GM18861 (cell line): ENCODE data around the gene STX16.

Experiments used
- ATAC-seq: cut with Tn5 transposase; IDR thresholded peaks from one replicate; pipeline ENCODE4 v1.9.1; 2021; ENCODE audit not compliant: unreplicated experiment

The STX16 gene, protein sequence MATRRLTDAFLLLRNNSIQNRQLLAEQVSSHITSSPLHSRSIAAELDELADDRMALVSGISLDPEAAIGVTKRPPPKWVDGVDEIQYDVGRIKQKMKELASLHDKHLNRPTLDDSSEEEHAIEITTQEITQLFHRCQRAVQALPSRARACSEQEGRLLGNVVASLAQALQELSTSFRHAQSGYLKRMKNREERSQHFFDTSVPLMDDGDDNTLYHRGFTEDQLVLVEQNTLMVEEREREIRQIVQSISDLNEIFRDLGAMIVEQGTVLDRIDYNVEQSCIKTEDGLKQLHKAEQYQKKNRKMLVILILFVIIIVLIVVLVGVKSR

DNA sequence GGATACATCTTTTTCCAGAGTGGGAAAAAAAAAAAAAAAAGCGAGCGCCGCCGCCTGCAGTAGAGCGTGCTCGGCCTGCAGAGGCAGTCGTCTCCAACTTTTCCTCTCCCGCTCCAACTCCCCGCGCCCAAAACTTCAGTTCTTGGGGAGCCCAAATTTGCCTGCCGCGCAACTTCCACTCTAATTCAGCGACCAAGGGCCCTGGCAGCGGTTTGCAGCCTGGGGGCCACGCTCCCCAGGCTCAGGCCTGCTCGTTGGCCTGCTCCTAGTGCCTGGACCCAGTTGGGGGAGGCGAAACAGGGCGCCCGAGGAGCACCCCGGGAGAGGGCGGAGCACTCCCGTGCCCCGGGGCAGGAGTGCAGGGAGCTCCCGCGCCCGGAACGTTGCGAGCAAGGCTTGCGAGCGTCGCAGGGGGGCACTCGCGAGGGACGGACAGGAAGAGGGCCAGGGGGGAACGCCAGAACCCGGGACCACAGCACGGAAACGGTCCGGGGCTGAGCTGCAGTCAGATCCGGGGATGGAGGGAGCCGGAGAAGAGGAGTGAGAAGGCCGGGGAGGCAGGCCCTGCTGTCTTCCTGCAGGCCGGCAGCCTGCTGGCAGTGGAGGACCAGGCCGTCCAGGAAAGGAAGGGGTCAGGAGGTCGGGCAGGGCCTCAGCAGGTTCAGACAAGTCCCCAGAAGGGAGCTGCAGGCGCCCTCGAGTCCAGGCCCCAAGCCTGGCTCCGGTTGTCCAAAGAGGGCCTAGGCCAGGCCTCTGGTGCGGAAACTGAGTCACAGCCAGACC is at the start of gene STX16:
STX16 (plus strand) TSS at position 508 of the 783 bp plus-strand sequence. CDS start 724 bp downstream, outside the sequence.
- peak; percentile 56 for ATAC-seq

DNA sequence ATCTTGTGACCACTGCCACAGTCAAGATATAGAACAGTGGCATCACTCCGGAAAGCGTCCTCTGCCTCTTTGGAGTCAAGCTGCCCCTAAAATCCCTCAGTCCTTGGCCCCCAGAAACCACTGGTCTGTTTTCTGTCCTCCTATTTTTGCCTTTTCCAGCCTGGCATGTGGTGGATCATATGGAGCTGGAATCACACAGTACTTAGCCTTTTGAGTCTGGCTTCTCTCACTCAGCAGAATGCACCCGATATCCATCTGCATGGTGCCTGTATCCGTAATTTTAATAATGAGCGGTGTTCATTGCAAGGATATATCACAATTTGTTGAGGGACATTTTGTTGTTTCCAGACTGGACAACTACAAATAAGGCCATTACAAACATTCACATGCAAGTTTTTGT is 49.0 kb upstream of the STX16 start:
- no peak for ATAC-seq

DNA sequence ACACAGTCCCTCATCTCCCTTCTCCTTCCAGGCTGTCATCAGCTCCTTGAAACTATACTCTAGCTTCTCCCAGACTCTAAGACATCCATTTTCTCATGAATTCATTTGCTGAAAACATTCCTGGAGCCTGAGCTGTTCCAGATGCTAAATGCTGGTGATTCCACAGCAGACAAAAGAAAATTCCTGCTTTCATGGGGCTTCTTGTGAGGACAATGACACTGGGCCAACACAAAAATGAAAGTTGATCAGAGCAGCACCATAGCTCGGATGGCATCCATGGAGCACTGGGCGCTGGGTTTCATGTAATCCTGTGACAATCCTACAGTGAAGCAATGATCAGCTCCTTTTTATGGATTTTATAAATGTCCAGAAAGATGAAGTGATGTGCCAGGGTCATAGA is 47.4 kb upstream of the STX16 start:
- ATAC-seq, result no peak

DNA sequence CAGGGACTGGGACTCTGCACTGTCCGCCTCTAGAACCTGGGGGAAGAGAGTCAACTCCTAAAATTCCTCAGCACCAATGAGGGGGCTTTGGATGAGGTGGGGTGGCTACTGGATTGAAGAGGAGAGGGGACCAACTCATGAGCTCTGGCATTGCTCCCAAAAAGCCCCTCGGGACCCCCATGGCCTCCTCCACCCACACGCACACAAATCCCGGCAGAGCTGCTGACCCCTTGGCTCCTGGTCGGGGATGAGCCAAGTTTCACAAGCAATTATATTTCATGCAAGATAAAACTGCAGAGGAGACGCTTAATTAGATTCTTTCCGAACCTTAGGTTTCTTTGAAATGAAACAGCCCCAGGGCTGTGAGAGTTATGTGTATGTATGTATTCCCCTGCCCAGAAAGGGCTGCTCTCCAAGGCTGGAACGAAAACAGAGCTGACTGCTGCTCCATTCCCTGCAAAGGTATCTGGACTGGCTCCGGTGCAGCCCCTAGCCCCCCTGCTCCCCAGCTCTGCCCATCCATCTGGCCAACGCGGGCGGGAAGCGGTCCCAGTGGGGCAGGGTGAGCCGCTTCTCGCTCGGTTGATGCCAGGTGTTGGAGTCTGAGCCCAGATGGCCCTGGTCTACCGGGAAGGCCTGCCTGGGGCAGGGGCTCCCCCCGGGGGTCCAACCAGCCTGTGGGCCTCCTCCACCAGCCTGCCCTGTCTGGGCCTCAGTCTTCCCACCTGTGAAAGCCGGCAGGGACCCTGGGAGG is 46.8 kb upstream of the STX16 start:
- ATAC-seq, result no peak

DNA sequence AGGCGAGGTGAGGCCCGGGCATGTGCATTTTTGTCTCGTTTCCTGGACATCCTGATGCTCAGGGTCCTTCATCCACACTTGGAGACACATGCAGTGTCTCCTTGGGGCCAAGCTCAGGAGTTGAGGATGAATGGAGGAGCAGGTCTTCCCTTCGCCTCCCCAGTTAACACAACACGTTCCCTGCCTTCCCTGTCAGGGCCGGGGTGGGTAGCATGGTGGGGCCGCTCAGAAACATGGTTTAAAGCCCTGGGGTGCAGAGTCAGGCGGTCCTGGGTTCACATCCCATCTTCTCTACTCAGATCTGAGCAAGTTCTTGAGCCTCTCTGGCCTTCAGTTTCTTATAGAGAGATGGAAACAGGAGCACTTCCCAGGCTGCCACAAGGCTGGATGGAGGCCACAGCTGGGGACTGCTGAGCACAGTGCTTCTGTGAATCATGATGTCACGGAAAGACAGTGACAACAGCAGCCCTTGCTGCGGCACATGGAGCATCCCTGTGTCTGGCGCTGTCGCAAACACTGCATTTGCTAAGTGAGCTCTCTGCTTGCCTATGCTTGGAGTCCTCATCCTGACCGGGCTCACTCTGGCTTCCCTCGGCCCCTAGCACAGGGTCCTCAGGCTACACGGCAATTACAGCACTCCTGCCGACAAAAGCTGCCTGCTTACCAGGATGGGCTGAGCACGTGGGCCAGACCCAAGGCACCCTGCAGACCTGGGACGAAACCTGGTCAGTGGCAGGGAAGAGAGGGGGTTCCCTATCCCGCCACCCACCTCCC is 45.6 kb upstream of the STX16 start:
- no peak for ATAC-seq

DNA sequence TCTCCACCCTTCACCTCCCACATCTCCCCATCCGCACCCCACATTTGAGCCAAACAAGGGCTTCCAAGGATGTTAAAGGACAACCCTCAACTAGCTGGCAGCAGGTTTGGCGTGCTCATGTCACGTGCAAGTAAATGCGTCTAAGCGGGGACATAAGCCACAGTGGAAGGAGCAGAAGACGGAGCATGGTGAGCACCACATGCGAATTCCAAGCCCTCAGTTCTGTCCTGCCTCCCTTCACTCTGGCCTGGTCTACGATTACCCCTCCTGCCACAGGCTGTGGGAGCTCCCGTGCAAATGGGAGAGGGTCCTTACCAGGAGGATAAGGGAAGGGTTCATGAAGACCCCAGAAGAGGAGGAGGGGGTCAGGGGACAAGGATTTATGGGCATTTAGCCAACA is 44.9 kb upstream of the STX16 start:
- no peak for ATAC-seq

DNA sequence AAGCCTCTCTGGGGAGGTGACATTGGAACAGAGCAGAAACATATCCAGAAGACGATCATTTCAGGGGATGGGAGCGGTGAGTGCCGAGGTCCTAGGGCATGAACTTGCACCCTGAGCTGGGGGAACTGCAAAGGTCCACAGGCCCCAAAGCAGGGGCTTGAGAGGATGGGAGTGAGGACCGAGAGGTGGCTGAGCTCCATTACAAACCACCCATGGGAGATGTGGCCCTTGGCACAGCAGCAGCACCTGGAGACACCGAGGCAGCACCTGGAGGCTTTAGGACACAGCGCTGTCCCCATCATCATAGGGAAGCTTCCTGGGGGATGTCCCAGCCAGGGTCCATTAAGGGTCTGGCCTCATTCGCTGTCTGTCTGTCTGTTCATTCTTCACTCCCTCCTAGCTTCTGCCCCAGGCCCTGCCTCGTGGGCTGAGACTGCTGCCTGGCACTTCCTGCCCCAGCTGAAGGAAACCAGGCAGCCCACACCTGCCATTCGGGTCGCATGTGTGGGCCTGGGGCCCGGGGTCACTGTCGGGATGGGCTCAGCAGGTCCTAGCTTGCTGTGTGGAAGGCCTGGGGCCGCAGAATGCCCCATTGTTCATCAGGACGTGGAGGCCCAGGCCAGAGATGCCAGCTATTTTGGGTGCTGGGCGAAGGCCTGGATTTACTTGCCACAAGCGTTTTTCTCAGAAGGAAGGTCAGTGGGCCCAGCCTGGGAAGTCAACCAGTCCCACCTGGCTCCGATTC is 42.8 kb upstream of the STX16 start:
- ATAC-seq, result no peak

DNA sequence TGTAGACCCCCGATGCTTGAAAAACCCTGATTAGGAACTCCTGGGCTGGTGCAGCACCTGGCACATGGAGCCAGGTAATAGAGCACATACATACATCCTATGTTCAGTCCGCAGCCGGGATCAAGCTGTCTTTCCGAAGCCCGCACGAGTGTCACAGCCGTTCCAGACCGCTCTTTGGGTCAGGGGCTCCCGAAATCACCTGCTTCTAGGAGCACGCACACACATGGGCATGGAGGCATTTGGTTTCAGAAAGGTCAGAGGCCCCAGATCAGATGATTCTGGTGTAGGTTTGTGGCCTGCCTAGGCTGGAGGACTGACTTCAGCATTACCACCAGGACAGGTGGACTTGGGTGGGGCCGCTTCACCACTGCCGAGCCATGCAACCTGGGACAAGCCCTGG is 42.1 kb upstream of the STX16 start:
- no peak for ATAC-seq

DNA sequence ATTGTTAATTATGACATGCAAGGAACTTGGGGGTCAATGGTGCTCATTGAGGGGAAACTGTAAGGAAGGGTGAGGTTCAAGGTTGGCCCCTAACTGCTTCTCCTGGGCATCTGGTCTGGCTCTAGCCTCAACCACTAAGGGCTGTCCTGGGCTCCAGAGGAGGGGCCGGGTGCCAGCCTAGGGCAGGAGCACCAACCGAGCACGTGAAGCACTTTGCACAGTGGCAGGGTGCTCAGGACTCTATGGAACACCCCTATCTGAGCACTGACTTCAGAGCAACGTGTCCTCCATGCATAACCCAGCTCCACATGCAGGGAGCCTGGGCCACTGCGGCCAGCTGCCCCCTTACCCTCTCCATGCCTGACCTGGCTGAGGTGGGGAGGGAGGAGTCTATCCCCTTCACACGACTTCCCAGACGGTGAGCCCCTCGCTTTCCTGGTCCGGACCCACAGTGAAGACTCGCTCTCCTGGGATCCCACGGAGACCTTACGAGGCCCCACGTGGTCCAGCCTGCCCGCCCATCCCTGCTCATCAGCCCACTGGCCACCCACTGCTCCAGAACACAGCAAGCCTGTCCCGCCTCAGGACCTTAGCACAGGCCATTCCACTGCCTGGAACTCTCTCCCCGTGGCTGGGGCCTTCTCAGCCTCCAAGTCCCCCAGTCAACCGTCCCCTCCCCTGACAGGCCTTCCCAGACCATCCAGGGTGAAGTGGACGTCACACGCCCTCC is 40.8 kb upstream of the STX16 start:
- ATAC-seq, result no peak

DNA sequence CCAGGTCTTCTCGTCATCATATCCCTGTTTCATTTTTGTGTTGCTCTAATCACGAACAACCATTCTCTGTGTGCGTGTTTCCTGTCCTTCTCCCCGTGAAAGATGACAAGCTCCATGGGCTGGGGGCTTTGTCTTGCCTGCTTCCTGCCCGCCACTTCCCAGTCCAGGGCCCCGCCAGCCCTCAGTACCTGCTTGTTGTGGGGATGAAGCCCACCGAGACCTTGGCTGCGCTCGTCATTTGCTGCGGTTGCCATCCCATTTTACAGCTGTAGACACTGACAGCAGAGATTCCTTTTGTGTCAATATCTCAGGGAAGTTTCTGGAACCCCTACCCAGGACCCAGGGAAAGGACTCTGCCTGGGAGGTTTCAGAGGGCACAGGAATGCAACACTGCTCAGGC is 40.3 kb upstream of the STX16 start:
- no peak for ATAC-seq

DNA sequence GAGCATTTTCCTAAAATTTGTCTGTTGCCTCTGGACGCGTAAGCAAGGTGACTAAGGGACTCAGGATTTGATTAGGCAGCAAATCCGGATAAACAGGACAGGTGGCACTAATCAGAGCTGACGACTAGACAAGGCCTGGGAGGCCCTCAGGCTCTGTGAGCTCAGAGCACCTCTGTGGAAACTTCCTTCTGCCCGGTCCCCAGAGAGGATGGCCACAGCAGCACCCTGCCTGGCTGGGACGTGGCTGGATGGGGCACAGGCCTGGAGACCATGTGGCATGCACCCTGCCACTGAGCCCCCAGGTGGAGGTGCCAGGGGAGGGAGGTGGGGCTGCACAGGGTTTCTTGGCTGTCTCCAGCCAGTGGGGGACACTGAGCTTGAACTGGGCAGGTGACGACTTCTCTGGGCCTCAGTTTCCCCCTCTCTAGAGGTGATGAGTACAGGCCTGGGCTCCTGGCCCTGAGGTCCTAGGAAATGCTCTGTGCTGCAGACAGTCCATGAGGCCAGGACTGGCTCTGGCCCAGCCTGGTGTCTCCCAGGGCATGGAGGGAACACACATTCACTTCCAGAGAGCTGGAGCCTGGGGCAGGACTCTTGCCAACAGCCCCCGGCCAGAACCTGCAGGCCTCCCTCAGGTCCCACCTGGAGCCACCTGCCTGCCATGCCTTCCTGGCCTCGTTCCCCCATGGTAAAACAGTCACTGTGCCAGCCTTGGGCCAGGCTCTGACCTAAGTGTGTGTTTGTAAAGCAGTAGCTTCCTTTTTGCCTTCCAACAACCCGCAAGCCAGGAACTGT is 39.6 kb upstream of the STX16 start:
- ATAC-seq, result no peak

DNA sequence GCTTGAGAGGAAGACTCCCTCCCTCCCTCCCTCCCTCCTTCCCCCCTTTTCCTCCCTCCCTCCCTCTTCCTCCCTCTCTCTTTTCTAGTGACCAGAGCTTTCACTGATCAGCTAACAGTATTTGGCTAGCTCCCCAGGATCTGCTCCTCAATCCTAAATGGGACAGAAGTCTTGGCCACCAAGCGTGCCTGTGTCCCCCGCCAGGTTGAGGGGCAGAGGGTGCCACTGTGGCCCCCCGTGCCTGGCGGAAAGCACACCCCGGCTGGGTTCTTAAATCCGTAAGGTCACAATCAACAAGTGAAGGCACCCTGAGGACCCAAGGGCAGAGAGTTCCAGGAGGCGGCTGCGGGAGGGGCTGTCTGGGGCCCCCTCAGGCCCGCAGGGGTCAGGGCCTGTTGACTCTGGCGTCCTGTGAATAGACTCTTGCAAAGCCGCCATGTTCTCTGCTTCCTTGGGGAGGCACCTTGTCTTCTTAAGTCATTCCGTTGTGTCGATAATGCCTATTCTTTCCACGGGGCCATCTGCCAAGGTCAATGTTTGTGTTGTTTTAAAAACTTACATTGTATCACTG is 38.9 kb upstream of the STX16 start:
- no peak for ATAC-seq

DNA sequence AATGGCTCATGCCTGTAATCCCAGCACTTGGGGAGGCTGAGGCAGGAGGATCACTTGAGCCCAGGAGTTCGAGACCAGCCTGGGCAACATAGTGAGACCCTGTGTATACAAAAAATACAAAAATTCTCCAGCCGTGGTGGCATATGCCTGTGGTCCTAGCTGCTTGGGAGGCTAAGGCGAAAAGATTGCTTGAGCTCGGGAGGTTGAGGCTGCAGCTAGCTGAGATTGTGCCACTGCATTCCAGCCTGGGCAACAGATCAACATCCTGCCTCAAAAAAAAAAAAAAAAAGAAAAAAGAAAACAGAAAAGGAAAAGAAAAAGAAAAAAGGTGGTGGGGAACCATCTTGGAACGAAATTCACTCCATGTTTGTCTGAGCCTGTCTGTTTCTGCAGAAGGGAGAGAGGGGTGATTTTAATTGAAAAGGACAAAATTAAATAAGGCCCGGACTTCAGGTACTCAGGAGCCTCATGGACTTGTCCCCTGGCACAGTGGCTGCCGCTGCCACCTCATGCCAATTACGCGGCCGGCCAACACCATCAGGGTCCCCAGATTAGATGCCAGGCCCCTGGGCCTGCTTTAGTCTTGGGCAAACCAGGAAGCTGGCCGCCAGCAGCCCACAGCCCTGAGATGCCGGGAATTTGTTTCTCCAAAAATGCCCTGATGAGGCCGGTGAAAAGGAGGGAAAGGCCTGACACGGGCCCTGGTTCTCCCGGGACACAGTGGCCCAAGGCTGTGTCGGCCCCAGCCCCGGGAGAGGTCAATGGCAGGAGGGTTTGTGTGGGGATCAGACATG is 37.8 kb upstream of the STX16 start:
- ATAC-seq, result no peak

DNA sequence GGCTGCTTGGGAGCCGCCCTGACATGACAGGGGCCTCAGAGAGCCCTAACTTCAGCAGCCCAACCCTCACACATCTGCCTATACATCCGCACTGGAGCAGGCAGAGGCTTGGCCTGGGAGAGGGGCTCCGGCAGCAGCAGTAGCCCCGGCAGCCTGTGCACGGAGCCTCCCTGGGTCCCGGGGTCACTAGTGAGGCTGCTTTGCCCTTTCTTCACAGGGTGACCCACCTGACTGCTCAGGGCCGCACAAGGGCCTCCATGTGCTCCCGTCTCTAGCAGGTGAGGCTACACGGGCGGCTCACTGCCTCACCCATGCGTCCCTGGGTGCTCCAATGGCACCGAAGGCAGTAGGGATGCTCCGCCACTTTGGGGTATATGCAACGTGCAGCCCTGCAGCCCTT is 36.7 kb upstream of the STX16 start:
- no peak for ATAC-seq

DNA sequence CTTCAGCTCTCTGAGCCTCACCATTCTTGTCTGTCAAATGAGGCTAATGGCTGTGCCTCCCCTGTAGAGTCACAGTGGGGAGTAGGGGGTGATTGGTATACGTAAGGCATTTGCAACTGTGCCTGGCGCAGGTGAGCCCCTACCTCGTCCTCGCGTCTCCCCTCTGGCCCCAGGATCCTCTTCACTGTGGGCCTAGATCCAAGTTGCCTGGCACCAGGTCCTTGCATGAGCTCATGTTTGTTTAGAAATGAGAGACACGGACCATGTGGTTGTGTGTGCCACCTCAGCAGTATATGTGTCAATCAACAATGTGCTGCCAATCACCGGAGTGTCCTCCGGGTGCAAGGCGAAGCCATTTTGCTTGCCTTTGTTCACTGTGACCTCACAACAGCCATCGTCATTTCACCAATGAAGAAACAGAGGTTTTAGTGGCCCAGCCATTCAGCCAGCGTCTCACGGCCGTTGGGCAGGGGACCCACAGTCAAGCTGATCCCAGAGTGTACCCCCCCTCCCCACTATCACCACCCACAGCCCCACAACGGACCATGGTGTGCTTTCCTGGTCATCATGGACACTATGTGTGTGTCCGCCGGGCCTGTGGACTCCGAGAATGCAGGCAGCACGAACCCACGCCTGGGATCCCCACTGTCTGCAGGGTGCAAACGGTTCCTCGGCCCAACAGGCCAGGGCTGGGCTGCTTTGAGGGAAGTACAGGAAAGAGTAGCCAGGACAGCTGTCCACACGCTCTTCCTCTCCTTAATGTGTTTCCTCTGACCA is 35.9 kb upstream of the STX16 start:
- no peak for ATAC-seq

DNA sequence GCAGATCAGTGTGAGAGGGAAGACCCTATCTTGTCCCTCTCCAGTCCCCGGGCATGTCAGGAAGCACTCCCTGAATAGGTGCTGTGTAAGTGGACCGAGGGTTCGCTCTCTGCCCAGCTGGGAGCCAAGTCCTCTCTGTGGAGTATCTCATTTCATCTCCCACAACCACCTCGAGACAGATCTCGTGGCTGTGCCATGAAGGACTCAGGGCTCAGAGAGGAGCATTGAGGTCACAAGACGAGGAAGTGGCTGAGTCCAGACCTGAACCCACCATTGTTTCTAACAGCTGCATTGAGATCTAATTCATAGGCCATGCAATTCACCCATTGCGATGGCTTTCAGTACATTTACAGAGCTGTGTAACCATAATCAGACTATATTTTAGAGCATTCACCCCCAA is 34.7 kb upstream of the STX16 start:
- ATAC-seq, result no peak

DNA sequence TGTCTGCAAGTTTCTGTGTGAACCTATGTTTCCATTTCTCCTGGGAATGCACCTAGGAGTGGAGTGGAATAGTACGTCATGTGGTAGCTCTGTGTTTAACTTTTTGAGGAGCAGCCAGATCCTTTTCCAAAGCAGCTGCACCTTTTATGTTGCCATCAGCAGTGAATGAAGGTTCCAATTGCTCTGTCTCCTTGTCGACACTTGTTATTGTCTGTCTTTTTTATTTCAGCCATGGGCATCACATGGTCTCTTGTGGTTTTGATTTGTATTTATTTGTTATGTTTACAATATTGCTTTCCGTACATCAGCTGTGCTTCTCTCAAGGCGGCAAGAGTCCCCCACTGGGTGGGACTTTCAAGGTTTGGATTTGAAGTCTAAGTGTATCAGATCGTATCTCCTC is 33.9 kb upstream of the STX16 start:
- ATAC-seq, result no peak
